Stimulated activated CD8-positive, alpha-beta memory T cell treated with anti-CD3 and anti-CD28 coated beads, Interleukin-4, amount 100 ng/mL, for 24 hours (primary cell): Measurements from ENCODE around the gene PCDHB4.
"Not testable (repeated sequence)": the region's sequence is repeated elsewhere in the genome, so short reads cannot be mapped to it uniquely, and the experiment has no call there.

Source experiments
- DNase-seq: peaks from one replicate; pipeline ENCODE4 v3.0.0-alpha.2; 2020; ENCODE audit warnings: low read depth

PCDHB4 gene

DNA sequence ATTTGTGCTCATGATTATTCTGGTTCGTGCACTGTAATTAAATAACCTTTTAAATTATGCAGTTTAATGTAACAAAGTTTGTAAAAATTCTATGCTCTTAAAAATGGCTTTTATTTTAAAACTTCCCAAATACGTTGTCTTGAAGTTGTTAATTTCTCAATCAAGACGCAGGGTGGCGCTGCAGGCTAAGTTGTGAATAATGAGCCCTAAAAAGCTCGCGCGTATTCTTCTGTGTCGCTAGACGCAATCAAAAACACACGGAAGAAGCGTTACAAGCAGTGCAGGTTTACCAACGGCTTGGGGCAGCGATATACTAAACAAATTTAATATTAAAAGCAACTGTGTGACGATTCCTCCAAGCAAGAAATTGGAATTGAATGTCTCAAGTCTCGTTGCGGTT lies at the start of gene PCDHB4:
TSS of gene PCDHB4 (plus strand) at position 256 of the 400 bp plus-strand sequence. CDS start 181 bp downstream, outside the sequence.
- no peak for DNase-seq

DNA sequence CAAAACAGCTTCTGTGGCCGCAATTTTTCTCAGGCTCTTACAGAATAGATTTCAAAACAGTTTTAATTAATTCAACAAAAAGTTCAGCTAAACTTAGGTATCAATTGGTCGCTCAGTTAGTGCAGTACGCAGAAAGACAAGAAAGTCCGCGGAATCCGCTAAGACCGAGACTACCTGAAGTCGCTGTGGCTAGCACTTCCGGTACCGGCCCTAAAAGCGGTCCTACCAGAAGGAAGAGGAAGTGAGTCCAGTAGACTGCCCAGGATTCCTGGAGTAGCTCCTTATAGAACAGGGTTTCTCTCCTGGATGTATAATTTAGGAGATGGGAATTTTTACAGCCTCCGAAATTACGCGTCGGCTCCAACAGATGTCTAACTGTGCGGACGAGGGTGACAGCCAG lies 43.8 kb upstream of the PCDHB4 start:
- no peak for DNase-seq

DNA sequence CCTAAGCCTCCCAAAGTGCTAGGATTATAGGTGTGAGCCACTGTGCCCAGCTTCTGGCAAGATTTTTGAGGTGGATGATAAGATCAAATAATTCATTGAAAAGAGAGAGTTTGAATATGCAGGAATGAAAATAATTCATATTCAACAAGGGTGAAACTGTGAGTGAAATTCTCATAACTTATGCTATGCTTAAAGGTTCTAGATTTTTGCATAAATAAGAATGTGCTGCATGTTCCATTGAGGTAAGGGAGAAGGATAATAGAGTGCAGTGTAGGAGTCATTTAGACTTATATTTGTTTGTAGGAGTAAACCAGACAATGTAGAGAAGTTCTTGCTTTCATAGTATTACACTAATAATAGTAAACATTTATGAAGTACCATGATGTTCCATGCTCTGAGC lies 39.4 kb upstream of the PCDHB4 start:
- no peak for DNase-seq

DNA sequence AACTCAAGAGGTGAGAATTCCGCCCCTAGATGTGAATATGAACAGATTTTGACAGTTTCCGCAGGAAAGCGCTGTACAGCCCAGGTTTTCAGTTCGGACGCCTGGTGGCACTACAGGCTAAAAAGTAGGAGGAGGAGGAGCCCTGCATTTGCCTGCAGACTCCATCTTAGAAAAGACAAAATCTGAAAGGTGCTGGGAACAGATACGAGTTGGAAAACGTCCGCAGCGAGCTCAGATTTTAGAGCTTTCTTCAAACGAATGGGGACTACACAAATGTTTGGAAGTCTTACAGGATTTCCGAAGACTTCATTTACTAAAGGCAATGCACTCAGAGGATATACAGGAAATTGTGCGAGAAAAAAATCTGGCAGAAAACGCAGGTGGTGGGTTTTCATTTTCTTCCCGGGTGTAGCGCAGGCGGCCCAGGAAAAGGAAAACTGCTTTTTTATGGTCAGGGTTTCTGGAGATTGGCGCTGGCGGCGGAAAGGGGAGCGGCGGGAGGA lies 37.1 kb upstream of the PCDHB4 start:
- DNase-seq = peak; percentile 2

DNA sequence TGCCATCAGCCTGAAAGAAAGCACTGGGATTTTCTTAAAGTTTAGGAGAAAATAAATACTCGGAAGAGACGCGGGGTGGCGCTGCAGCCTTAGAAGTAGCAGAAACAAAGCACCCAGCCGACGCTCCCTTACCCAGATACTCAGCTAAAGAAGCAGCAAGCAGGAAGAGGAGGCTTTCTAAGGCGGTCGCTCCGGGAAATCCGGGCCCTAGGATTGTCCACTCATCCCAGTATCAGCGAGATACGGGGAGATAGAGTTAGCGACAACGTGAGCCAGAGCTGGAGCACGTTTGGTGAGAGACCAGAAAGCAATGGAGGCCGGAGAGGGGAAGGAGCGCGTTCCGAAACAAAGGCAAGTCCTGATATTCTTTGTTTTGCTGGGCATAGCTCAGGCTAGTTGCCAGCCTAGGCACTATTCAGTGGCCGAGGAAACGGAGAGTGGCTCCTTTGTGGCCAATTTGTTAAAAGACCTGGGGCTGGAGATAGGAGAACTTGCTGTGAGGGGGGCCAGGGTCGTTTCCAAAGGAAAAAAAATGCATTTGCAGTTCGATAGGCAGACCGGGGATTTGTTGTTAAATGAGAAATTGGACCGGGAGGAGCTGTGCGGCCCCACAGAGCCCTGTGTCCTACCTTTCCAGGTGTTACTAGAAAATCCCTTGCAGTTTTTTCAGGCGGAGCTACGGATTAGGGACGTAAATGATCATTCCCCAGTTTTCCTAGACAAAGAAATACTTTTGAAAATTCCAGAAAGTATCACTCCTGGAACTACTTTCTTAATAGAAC lies 26.9 kb upstream of the PCDHB4 start, which contains the start of gene PCDHB2:
TSS of gene PCDHB2 (plus strand) at position 135 of the 782 bp plus-strand sequence. CDS start at position 311, 176 bp downstream.
- DNase-seq = no peak

DNA sequence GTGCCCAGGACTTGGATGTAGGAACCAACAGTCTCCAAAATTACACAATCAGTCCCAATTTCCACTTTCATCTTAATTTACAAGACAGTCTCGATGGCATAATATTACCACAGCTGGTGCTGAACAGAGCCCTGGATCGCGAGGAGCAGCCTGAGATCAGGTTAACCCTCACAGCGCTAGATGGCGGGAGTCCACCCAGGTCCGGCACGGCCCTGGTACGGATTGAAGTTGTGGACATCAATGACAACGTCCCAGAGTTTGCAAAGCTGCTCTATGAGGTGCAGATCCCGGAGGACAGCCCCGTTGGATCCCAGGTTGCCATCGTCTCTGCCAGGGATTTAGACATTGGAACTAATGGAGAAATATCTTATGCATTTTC lies 26.4 kb upstream of the PCDHB4 start:
- DNase-seq = no peak

DNA sequence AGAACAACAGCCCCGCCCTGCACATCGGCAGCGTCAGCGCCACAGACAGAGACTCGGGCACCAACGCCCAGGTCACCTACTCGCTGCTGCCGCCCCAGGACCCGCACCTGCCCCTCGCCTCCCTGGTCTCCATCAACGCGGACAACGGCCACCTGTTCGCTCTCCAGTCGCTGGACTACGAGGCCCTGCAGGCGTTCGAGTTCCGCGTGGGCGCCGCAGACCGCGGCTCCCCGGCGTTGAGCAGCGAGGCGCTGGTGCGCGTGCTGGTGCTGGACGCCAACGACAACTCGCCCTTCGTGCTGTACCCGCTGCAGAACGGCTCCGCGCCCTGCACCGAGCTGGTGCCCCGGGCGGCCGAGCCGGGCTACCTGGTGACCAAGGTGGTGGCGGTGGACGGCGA lies 25.4 kb upstream of the PCDHB4 start:
- not testable (repeated sequence) for DNase-seq

DNA sequence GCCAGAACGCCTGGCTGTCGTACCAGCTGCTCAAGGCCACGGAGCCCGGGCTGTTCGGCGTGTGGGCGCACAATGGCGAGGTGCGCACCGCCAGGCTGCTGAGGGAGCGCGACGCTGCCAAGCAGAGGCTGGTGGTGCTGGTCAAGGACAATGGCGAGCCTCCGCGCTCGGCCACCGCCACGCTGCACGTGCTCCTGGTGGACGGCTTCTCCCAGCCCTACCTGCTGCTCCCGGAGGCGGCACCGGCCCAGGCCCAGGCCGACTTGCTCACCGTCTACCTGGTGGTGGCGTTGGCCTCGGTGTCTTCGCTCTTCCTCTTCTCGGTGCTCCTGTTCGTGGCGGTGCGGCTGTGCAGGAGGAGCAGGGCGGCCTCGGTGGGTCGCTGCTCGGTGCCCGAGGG lies 25.0 kb upstream of the PCDHB4 start:
- DNase-seq = not testable (repeated sequence)

DNA sequence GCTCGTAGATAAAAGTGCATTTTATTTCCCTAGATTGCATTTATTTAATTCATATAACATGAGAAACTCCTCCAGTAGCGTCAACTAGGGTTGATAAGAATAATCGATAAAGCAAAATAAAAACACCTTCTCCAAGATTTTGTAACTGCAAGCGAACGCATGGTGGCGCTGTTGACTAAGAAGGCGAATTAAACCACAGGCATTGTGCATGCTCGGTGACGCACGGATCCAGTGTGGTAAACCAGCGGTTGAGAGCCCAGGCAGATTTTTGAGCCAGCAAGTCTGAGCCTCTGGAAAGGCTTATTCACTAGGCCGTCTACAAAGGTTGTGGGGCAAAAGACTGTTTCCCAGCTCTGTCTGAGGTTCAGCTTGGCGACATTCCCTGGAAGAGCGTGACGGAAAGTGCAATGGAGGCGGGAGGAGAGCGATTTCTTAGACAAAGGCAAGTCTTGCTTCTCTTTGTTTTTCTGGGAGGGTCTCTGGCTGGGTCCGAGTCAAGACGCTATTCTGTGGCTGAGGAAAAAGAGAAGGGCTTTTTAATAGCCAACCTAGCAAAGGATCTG lies 21.3 kb upstream of the PCDHB4 start, which contains the start of gene PCDHB3:
TSS of gene PCDHB3 (plus strand) at position 231 of the 563 bp plus-strand sequence. CDS start at position 408, 177 bp downstream.
- peak; percentile 14 for DNase-seq

DNA sequence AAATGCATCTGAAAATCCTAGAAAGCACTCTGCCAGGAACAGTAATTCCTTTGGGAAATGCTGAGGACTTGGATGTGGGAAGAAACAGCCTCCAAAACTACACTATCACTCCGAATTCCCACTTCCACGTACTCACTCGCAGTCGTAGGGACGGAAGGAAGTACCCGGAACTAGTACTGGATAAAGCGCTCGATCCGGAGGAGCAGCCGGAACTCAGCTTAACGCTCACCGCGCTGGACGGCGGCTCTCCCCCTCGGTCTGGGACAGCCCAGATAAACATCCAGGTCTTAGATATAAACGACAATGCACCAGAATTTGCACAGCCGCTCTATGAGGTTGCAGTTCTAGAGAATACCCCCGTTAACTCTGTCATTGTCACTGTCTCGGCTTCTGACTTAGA lies 20.6 kb upstream of the PCDHB4 start:
- no peak for DNase-seq

DNA sequence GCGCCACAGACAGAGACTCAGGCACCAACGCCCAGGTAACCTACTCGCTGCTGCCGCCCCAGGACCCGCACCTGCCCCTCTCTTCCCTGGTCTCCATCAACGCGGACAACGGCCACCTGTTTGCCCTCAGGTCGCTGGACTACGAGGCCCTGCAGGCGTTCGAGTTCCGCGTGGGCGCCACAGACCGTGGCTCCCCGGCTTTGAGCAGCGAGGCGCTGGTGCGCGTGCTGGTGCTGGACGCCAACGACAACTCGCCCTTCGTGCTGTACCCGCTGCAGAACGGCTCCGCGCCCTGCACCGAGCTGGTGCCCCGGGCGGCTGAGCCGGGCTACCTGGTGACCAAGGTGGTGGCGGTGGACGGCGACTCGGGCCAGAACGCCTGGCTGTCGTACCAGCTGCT lies 19.5 kb upstream of the PCDHB4 start:
- not testable (repeated sequence) for DNase-seq

DNA sequence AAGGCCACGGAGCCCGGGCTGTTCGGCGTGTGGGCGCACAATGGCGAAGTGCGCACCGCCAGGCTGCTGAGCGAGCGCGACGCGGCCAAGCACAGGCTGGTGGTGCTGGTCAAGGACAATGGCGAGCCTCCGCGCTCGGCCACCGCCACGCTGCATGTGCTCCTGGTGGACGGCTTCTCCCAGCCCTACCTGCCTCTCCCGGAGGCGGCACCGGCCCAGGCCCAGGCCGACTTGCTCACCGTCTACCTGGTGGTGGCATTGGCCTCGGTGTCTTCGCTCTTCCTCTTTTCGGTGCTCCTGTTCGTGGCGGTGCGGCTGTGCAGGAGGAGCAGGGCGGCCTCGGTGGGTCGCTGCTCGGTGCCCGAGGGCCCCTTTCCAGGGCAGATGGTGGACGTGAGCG lies 19.1 kb upstream of the PCDHB4 start:
- DNase-seq = not testable (repeated sequence)

DNA sequence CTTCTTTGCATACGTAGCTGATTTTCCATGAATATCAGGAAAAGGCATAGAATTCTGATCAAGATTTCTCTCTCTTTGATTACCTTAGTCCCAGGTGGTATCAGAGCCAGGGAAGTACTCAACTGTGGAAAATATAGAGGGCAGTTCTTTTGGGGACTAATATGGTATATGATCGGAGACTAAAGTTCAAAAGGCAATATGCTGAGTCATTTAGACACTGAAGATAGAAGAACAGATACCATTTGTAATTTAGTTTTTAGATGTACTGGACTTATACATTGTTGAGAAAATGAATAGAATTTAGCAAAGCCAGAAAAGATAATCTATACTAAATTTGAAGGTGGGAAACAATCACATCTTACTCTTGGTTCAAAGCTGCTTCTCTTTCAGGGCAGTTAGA lies 16.3 kb upstream of the PCDHB4 start:
- DNase-seq = no peak

DNA sequence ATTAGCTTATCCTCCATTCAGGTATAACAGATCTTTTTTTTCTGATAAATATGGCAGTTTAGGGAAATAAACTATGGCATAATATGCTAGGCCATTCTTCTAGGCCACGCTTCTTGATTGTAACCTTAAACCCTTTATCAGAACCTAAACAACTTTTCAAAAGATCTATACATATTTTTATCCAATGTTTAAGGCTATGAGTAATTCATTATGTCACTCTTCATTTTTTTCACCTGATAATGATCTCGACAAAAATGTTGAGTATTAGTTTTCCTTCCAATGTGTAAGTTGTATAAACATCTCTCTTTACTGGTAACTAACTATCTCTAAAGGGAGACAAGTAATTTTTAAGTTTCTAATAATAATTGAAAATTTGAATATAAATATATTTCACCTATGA lies 2.4 kb upstream of the PCDHB4 start:
- DNase-seq = no peak

DNA sequence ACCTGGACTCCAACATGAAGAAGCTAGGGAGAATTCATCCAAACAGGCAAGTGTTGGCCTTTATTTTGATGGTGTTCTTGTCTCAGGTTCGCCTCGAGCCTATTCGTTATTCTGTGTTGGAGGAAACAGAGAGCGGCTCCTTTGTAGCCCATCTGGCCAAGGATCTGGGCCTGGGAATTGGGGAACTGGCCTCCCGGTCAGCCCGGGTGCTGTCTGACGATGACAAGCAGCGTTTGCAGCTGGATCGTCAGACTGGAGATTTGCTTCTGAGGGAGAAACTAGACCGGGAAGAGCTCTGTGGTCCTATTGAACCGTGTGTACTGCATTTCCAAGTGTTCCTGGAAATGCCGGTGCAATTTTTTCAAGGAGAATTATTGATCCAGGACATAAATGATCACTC lies 367 bp downstream of the PCDHB4 start:
- DNase-seq = no peak

DNA sequence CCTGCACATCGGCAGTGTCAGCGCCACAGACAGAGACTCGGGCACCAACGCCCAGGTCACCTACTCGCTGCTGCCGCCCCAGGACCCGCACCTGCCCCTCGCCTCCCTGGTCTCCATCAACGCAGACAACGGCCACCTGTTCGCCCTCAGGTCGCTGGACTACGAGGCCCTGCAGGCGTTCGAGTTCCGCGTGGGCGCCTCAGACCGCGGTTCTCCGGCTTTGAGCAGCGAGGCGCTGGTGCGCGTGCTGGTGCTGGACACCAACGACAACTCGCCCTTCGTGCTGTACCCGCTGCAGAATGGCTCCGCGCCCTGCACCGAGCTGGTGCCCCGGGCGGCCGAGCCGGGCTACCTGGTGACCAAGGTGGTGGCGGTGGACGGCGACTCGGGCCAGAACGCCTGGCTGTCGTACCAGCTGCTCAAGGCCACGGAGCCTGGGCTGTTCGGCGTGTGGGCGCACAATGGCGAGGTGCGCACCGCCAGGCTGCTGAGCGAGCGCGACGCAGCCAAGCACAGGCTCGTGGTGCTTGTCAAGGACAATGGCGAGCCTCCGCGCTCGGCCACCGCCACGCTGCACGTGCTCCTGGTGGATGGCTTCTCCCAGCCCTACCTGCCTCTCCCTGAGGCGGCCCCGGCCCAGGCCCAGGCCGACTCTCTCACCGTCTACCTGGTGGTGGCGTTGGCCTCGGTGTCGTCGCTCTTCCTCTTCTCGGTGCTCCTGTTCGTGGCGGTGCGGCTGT lies 1.9 kb downstream of the PCDHB4 start:
- not testable (repeated sequence) for DNase-seq

DNA sequence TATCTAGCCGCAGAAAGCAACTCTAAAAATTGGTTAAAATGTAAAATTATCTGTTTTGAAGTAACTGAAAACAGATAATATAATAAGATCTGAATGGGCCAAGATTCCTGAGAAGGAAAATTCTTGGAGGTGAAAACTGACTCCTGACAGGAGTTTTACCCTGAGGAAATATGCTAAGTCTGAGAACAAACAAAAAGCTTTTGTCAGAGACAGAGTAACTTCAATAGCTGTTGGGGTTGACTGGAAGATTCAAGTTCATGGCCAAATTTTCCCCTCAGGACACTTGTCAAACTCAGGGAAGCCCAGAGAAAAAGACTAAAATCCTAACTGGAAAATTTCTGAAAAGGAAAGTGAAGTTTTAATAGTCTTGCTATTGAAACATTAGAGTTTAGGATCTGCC lies 5.7 kb downstream of the PCDHB4 start:
- no peak for DNase-seq

DNA sequence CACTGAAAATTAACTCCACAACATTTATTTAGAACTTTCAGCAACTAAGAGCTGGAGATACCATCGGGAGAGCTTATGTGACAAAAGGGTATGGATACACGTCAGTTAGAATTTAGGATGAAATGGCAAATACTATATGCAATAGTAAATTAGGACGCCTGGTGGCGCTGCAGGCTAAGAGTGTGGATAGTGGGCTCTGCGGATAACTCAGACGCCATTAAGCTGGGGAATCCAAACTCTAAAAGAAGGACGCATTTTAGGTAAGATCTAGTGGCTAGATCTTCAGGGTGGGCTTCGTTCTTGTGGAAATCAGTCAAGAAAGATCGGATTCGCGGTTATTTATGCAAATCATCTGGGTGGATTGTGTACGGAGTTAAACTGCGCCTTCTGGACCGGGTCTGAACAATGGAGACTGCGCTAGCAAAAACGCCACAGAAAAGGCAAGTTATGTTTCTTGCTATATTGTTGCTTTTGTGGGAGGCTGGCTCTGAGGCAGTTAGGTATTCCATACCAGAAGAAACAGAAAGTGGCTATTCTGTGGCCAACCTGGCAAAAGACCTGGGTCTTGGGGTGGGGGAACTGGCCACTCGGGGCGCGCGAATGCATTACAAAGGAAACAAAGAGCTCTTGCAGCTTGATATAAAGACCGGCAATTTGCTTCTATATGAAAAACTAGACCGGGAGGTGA lies 13.6 kb downstream of the PCDHB4 start, which contains the start of gene PCDHB5:
TSS of gene PCDHB5 (plus strand) at position 177 of the 688 bp plus-strand sequence. CDS start at position 406, 229 bp downstream.
- DNase-seq = no peak

DNA sequence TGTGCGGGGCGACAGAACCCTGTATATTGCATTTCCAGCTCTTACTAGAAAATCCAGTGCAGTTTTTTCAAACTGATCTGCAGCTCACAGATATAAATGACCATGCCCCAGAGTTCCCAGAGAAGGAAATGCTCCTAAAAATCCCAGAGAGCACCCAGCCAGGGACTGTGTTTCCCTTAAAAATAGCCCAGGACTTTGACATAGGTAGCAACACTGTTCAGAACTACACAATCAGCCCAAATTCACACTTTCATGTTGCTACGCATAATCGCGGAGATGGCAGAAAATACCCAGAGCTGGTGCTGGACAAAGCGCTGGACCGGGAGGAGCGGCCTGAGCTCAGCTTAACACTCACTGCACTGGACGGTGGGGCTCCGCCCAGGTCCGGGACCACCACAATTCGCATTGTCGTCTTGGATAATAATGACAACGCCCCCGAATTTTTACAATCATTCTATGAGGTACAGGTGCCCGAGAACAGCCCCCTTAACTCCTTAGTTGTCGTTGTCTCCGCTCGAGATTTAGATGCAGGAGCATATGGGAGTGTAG lies 14.2 kb downstream of the PCDHB4 start:
- no peak for DNase-seq

DNA sequence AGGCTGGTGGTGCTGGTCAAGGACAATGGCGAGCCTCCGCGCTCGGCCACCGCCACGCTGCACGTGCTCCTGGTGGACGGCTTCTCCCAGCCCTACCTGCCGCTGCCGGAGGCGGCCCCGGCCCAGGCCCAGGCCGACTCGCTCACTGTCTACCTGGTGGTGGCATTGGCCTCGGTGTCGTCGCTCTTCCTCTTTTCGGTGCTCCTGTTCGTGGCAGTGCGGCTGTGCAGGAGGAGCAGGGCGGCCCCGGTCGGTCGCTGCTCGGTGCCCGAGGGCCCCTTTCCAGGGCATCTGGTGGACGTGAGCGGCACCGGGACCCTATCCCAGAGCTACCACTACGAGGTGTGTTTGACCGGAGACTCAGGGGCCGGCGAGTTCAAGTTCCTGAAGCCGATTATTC lies 15.7 kb downstream of the PCDHB4 start:
- not testable (repeated sequence) for DNase-seq

DNA sequence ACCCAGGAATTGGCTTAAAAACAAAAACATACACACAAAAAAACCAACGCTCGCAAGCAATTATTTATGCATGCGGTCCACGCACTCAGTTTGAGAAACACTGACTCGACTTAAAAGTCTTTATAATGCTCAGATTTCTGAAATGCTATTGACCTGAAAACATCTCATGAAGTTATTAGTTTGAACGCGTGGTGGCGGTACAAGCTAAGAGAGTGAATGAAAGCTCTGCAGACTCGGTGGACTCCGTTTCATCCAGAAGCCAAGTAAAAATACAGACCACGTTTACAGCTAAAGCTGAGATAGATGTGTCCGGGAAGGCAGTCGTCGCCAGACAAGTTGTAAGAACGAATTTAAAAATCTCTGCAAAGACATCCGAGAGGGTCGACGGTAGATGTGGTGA lies 28.2 kb downstream of the PCDHB4 start, which contains the start of gene PCDHB6:
TSS of gene PCDHB6 (plus strand) at position 246 of the 400 bp plus-strand sequence. CDS start 201 bp downstream, outside the sequence.
- no peak for DNase-seq
